Neural cell (in vitro differentiated cells): Measurements from ENCODE around the gene GSN. TPM values are rescaled to one million over a fixed set of nuclear protein-coding genes. Genes with fewer than 3 reads are reported as not detected.

ENCODE experiments used
- H2AFZ ChIP-seq: fragments of 200-600, 300-800 bp; sonication (generic), shearing (Covaris generic); 2 replicates; pipeline ENCODE4 v1.6.0; 2014; ENCODE audit warnings: low read depth, mild to moderate bottlenecking, antibody characterized with exemption, low read length, moderate library complexity
- H3F3A ChIP-seq: fragments of 200-600 bp; shearing (Covaris generic); 2 replicates; pipeline ENCODE4 v1.6.1; 2016; ENCODE audit warnings: mild to moderate bottlenecking, moderate library complexity, mixed read lengths, antibody characterized with exemption, low read length; ENCODE audit not compliant: insufficient read depth, poor library complexity, severe bottlenecking
- H3K27ac ChIP-seq: fragments of 200-600, 300-800 bp; sonication (generic), shearing (Covaris generic); 2 replicates; pipeline ENCODE4 v1.5.1; 2014; ENCODE audit warnings: mild to moderate bottlenecking, low read length, moderate library complexity
- H3K27me3 ChIP-seq: fragments of 300-800, 200-600 bp; sonication (generic), shearing (Covaris generic); 2 replicates; pipeline ENCODE4 v1.6.0; 2014; ENCODE audit warnings: mild to moderate bottlenecking, low read depth, low read length, moderate library complexity; ENCODE audit not compliant: insufficient read depth
- H3K36me3 ChIP-seq: fragments of 300-800, 200-600 bp; sonication (generic), shearing (Covaris generic); 2 replicates; pipeline ENCODE4 v1.5.1; 2014; ENCODE audit warnings: mild to moderate bottlenecking, antibody characterized with exemption, low read length, moderate library complexity; ENCODE audit not compliant: insufficient read depth
- H3K4me2 ChIP-seq: fragments of 300-800, 200-600 bp; sonication (generic), shearing (Covaris generic); 2 replicates; pipeline ENCODE4 v1.6.0; 2014; ENCODE audit warnings: mild to moderate bottlenecking, low read length
- H3K4me3 ChIP-seq: fragments of 300-800, 200-600 bp; sonication (generic), shearing (Covaris generic); 2 replicates; pipeline ENCODE4 v1.5.1; 2014; ENCODE audit warnings: mild to moderate bottlenecking, low read length, moderate library complexity
- H3K79me2 ChIP-seq: fragments of 200-600 bp; shearing (Covaris generic); replicated peaks from 2 replicates; pipeline ENCODE4 v1.6.0; 2014; ENCODE audit warnings: mild to moderate bottlenecking, low read length, moderate library complexity; ENCODE audit not compliant: insufficient read depth
- H3K9ac ChIP-seq: fragments of 300-800, 200-600 bp; sonication (generic), shearing (Covaris generic); 2 replicates; pipeline ENCODE4 v1.6.1; 2016; ENCODE audit warnings: mild to moderate bottlenecking, low read length, mixed read lengths
- H3K9me2 ChIP-seq: fragments of 200-600 bp; shearing (Covaris generic); 2 replicates; pipeline ENCODE4 v1.6.1; 2016; ENCODE audit warnings: mild to moderate bottlenecking, low read length, mixed read lengths; ENCODE audit not compliant: insufficient read depth
- H3K9me3 ChIP-seq: fragments of 200-600, 300-800 bp; sonication (generic), shearing (Covaris generic); 2 replicates; pipeline ENCODE4 v1.6.1; 2016; ENCODE audit warnings: mild to moderate bottlenecking, mixed run types, low read length, moderate library complexity, mixed read lengths
- H4K20me1 ChIP-seq: fragments of 200-600 bp; shearing (Covaris generic); 2 replicates; pipeline ENCODE4 v1.6.1; 2016; ENCODE audit warnings: mild to moderate bottlenecking, mixed run types; ENCODE audit not compliant: insufficient read depth
- EP300 ChIP-seq: fragments of 450-650 bp; conservative IDR thresholded peaks from 2 replicates; pipeline ENCODE4 v1.6.1; 2014; ENCODE audit warnings: antibody characterized with exemption, mild to moderate bottlenecking, moderate library complexity; ENCODE audit not compliant: poor library complexity, severe bottlenecking
- EZH2 ChIP-seq: fragments of 200-600, 300-800 bp; shearing (Covaris generic), sonication (generic); IDR thresholded peaks from 2 replicates; pipeline ENCODE4 v1.6.1; 2014; ENCODE audit warnings: antibody characterized with exemption, low read length, borderline replicate concordance, mild to moderate bottlenecking; ENCODE audit not compliant: insufficient read depth, poor library complexity, severe bottlenecking
- MXI1 ChIP-seq: fragments of 450-650 bp; conservative IDR thresholded peaks from 2 replicates; pipeline ENCODE4 v1.6.1; 2014; ENCODE audit warnings: antibody characterized with exemption, mild to moderate bottlenecking; ENCODE audit not compliant: poor library complexity, severe bottlenecking
- POLR2AphosphoS5 ChIP-seq: IDR thresholded peaks from 2 replicates; pipeline ENCODE4 v1.6.1; 2012
- REST ChIP-seq: IDR thresholded peaks from 2 replicates; pipeline ENCODE4 v1.6.1; 2012; ENCODE audit warnings: borderline replicate concordance
- SMC3 ChIP-seq: fragments of 450-650 bp; conservative IDR thresholded peaks from 2 replicates; pipeline ENCODE4 v1.6.1; 2014; ENCODE audit warnings: antibody characterized with exemption, mild to moderate bottlenecking, moderate library complexity; ENCODE audit not compliant: poor library complexity
- TAF1 ChIP-seq: IDR thresholded peaks from 2 replicates; pipeline ENCODE4 v1.6.1; 2012; ENCODE audit warnings: low read depth
- polyA plus RNA-seq: library from polyadenylated mRNA; depleted of rRNA; stranded (reverse); fragments of >200 nt; gene quantifications from 2 replicates; pipeline ENCODE4 v1.2.3, GENCODE V29; 2014
- TF ChIP-seq, protein P1 (sequence below): fragments of 450-650 bp; IDR thresholded peaks from 2 replicates; pipeline ENCODE4 v1.5.1; 2014; ENCODE audit warnings: antibody characterized with exemption, mild to moderate bottlenecking, moderate library complexity; ENCODE audit not compliant: poor library complexity, severe bottlenecking

GSN gene
- polyA plus RNA-seq, 1 donor from 2014 or later: 2.4 TPM

DNA sequence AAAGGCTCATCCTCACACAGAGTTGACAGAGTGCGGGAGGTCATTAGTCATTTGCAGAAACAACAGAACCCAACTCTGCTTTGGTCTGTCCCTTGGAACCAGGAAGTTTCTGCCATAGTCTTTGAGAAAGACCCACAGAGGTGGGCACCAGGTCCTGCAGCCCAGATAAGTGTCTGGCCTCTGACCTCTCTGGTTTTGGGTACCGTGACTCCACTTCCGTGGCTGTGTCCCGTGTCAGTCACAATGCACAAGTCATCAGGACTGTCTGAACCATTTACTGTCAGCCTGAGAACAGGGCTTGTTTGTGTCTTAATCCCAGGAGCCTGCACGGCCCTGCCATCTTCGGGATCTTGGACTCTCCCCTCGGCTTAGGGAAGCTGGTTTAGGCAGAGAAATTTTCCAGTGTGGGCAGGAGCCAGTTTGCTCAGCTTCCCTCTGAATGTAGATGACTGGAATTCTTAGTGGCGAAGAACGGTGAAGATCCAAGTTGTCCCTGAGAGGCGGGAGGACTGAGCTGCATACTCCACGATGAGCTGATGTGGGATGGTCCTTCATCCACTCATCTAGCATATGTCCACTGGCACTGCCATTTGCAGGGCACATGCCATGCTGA is 11.9 kb downstream of the GSN start:
- Histone ChIP-seq H3K27me3 (no peaks in the 10 kb centered on the region), H3K4me2 (no peak overlapping the region), H3K79me2 (no peaks in the 10 kb centered on the region)

DNA sequence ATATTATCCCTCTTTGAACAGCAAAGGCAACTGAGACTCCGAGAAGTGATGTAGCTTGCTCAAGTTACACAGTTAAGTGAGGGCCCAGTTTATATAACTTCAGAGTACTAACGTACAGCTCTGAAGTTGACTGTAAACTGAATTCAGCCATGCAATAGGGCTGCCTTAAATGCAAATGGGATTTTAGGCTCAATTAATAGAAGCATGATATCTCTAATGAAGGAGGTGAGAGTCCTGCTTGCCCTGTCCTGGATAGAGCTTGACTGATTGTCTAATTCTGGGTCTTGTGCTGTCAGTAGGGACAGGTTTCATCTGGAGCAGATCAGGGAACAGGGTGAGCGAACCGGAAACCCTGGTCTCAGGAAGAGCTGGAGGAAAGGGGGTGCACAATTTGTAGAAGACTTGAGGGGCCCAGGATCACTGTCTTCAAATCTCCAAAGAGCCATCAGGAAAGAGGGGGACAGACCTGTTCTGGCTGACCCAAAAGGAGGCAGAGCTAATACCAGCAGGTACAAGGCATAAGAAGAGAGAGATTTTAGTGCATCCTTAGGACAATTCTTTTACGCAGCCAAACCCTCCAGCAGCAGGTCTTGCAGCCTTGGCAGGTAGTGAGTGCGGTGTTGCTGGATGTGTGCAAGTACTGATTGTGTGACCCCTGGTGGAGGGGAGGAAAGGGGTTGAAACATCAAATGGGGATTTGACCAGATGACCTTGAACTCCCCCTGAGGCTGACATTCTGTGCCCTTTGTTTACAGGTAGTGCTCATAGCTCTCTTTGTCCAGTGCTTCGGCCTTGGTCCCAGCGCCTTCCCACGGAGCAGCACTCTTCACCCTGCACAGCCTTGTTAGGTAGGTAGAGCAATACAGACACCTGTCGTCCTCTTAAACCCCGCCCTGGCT is 13.0 kb downstream of the GSN start:
- no peak overlapping the region for H3K27ac ChIP-seq
- no peaks in the 10 kb centered on the region for H4K20me1 ChIP-seq
- H3K4me2 ChIP-seq: no peak overlapping the region
- no peak overlapping the region for H3K9ac ChIP-seq
- no peaks in the 10 kb centered on the region for H3K9me2 ChIP-seq
- no peaks in the 10 kb centered on the region for H3K27me3 ChIP-seq
- no peaks in the 10 kb centered on the region for H3F3A ChIP-seq
- H2AFZ ChIP-seq: no peak overlapping the region
- H3K4me3 ChIP-seq: no peak overlapping the region
- no peaks in the 10 kb centered on the region for H3K79me2 ChIP-seq
- H3K9me3 ChIP-seq: no peaks in the 10 kb centered on the region
- no peaks in the 10 kb centered on the region for H3K36me3 ChIP-seq
- TF ChIP-seq REST (no peak), MXI1 (no peak), TAF1 (no peak), POLR2AphosphoS5 (no peak), SMC3 (no peak)
- TF ChIP-seq, protein P1, sequence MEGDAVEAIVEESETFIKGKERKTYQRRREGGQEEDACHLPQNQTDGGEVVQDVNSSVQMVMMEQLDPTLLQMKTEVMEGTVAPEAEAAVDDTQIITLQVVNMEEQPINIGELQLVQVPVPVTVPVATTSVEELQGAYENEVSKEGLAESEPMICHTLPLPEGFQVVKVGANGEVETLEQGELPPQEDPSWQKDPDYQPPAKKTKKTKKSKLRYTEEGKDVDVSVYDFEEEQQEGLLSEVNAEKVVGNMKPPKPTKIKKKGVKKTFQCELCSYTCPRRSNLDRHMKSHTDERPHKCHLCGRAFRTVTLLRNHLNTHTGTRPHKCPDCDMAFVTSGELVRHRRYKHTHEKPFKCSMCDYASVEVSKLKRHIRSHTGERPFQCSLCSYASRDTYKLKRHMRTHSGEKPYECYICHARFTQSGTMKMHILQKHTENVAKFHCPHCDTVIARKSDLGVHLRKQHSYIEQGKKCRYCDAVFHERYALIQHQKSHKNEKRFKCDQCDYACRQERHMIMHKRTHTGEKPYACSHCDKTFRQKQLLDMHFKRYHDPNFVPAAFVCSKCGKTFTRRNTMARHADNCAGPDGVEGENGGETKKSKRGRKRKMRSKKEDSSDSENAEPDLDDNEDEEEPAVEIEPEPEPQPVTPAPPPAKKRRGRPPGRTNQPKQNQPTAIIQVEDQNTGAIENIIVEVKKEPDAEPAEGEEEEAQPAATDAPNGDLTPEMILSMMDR: no peak

More for the DNA sequence above, 11.9 kb downstream of the GSN start:
- no peaks in the 10 kb centered on the region for H3K9me3 ChIP-seq
- no peak overlapping the region for H3K9ac ChIP-seq
- H2AFZ ChIP-seq: no peak overlapping the region
- H3K36me3 ChIP-seq: no peaks in the 10 kb centered on the region
- H3F3A ChIP-seq: no peaks in the 10 kb centered on the region
- H3K9me2 ChIP-seq: no peaks in the 10 kb centered on the region
- TF ChIP-seq SMC3 (no peak), POLR2AphosphoS5 (no peak), EZH2 (no peak), MXI1 (no peak), EP300 (no peak), REST (no peak)
- TF ChIP-seq, protein P1: no peak
- no peak overlapping the region for H3K4me3 ChIP-seq
- H4K20me1 ChIP-seq: no peaks in the 10 kb centered on the region
- no peak overlapping the region for H3K27ac ChIP-seq
